Activated effector memory CD4-positive, alpha-beta T cell treated with Interleukin-2 at 50 U/mL for 16 hours (primary cell): ENCODE measurements around the gene RNF152.
"Not testable (repeated sequence)": the region's sequence is repeated elsewhere in the genome, so short reads cannot be mapped to it uniquely, and the experiment has no call there.

Source experiments
- DNase-seq: peaks from one replicate; pipeline ENCODE4 v3.0.0-alpha.2; 2020

The RNF152 gene

GRCh38 chr18:61808286-61808685, 84.5 kb downstream of the RNF152 start:
- DNase-seq: no peak

GRCh38 chr18:61803393-61803792, 89.4 kb downstream of the RNF152 start:
- no peak for DNase-seq

DNA sequence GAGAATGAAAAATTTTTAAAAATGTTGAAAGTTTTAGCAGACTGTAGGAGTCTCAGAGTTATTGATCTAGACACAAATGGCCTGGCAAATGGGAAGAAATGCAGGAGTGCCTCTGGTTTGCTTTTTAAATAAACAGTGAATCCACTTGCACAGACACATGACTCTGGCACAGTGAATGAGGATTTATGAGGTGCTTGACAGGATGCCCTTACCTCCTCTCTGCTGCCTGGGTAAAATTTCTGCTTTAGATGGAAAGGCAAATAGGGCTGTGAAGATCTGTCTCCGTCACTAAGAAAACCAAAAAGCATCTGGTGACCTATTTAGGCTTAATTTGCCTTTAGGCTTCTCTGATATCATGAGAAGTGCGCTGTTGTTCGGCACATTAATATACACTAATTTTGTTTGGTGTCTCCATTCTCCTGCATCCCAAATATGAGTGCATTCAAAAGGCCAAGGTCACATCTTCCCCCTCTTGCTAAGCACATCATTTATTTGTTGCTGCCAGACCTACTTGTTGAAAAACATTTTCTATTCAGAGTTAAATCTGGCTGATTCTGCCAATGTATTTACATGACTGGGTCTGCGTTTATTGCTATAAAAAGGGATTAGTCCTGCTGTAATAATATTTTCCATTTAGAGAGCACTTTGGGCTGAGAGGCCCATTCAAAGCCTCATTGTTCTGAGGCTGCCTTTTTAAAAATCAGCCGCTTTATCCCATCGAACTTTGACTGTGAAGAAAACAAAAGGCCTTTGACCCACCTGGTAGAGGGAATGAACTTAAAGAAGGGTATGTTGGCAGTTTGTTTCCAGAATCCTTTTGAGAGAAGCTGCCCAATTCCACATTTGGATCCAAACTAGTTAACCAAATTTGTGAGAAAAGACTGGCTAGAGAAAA, 94.9 kb downstream of the RNF152 start:
- DNase-seq: no peak

- no peak for DNase-seq
Observed at GRCh38 chr18:61791031-61791430, 101.8 kb downstream of the RNF152 start.

DNA sequence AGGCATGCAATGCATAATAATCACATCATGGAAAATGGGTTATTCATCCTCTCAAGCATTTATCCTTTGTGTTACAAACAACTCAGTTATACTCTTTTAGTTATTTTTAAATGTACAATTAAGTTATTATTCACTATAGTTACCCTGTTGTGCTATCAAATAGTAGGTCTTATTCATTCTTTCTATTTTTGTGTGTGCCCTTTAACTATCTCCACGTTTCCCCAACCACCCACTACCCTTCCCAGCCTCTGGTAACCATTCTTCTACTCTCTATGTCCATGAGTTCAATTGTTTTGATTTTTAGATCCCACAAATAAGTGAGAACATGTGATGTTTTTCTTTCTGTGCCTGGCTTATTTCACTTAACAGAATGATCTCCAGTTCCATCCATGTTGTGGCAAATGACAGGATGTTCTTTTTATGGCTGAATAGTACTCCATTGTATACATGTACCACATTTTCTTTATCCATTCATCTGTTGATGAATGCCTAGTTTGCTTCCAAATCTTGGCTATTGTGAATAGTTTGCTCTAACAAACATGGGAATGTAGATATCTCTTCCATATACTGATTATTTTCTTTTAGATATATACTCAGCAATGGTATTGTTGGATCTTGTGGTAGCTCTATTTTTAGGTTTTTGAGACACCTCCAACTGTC, 105.7 kb downstream of the RNF152 start:
- not testable (repeated sequence) for DNase-seq

DNA sequence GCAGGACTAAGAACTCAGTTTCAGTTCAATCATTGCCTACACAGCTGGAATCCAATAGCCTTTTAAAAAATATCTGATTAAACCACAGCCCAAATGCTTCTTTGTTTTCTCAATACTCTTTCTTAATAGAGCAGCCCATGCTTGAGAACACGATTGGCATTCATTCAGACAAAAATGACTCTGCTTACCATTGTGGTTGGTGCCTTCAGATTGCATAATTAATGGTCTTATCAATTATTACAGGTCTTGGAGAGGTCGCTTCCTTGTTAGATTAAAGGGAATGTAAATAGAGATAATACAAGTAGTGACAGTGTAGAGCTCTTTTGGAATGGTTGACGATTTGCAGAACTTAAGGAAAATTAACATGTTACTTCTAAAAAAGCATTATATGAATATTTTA, 107.2 kb downstream of the RNF152 start:
- no peak for DNase-seq

DNA sequence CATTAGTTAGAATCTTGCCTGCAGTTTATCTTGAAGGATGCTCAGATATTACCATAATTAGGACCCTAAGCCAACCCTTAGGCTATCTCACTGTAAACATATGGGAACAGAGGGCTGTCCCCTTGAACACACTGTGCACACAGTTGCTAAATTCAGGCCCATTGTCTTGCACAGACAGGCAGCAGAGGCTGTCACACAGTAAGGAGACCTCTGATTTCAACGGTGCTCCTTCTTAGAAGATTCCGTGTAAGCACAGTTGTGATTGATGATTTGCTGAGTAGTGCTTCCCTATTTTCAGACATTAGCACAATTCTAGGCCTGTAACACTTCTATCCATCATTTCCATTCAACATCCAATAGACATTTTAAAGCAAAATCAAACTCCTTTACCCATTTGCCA, 108.0 kb downstream of the RNF152 start:
- DNase-seq: no peak

- no peak for DNase-seq
Observed at GRCh38 chr18:61782545-61782944, 110.3 kb downstream of the RNF152 start.

DNA sequence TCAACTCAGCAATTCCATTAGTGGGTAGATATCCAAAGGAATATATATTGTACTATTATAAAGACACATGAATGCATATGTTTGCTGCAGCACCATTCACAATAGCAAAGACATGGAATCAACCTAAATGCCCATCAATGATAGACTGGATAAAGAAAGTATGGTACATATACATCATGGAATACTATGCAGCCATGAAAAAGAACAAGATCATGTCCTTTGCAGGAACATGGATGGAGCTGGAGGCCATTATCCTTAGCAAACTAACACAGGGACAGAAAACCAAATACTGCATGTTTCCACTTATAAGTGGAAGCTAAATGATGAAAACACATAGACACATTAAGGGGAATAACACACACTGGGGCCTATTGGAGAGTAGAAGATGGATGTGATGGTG, 116.6 kb downstream of the RNF152 start:
- DNase-seq: not testable (repeated sequence)

DNA sequence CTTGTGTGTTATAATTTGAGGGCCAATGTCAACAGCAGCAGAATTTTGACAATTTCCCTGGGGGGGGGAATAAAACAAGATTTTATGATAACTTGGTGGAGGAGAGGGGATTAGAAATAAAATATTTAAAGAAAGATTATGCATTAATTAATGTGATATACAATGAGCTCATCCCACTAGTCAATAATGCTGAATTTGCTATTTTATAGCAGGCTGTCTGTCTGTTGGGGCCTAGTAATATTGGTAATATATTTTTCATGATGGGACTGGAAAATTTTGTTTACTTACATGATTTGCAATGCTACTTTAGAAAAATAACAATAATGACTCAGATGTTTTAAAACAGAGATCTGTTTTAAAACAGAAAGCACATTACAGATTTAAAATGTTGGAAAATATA, 118.0 kb downstream of the RNF152 start:
- no peak for DNase-seq

DNA sequence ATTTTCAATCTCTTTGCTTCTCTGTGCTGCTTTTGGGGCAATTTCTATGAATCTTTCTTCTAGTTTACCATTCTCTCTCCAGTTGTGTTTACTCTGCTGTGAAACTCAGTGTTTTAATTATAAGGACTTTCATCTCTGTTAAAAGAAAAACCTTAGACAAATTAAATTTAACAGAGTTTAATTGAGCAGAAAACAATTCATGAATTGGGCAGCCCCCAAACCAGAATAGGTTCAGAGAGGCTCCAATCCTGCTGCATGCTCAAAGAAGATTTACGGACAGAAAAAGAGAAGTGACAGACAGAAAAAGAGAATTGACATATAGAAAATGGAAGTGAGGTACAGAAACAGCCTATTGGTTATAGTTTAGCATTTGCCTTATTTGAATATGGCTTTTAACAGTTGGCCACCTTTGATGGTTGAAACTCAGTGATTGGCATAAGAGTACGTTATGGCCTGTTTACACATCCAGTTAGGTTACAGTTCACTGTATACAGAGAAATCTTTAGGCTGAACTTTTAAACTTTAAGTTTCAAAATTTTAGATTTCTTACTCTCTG, 120.4 kb downstream of the RNF152 start:
- no peak for DNase-seq

GRCh38 chr18:61771861-61772260, 120.9 kb downstream of the RNF152 start:
- DNase-seq: no peak

- DNase-seq: no peak
Observed at GRCh38 chr18:61770279-61770678, 122.5 kb downstream of the RNF152 start.

DNA sequence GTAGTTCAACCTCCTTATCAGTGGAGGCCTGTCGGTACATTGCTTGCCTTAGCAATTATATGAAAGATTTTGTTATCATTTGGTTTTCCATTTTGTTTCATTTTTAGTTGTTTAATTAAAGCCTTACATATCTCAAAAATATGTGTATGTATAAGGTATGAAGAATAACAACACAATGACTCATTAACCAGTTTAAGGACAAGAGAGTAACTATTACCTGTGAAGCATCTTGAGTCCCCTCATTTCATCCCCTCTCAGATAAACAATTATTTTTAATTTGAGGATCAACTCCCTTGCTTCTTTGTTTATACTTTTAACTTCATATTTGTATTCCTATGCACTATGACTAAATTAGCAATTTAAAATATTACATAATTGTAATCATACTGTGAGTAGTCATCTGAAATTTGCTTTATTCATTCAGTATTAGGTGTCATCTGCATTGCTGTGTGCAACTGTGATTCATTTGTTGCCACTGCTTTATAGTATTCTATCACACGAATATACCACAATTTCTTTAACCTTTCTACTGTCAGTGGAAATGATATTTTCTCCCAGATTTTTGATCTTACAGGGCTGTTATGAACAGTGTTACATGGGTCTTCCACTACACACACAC, 126.4 kb downstream of the RNF152 start:
- DNase-seq: no peak

- no peak for DNase-seq
Observed at GRCh38 chr18:61765097-61765496, 127.7 kb downstream of the RNF152 start.

DNA sequence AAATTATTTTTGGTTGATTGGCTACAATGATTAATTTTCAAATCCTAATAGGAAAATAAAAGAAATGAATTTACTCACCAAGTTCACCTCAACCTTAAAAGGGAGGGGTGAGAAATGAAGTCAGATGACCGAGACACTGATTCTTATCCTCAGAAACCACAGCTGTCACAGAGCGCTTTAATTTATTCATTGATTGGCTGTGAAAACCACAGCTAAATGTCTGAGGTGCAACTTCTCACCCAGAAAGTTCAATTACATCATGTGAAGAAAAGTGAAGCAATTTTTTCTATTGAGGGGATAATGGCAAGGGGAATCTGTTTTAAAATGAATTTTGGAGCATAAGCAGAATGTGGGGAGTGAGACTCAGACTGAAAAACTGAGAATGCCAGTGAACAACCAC, 128.4 kb downstream of the RNF152 start:
- DNase-seq: no peak

GRCh38 chr18:61761875-61762274, 130.9 kb downstream of the RNF152 start:
- DNase-seq: no peak
